ENCODE results near the gene TEPSIN. TPM values are rescaled to one million over a fixed set of nuclear protein-coding genes. Genes with fewer than 3 reads are reported as not detected.

The TEPSIN gene
- total RNA-seq, 4 donors from 2014 or later = 43.0 to 94.5 (median 55.3) TPM

- Histone ChIP-seq H3K36me3 (peaks cover 72% of the 10 kb centered on the region), H3K27me3 (no peaks in the 10 kb centered on the region), H3K4me3 (no peak overlapping the region), H3K4me1 (peaks cover 15% of the 10 kb centered on the region), H3K9me3 (no peaks in the 10 kb centered on the region), H3K27ac (no peak overlapping the region)
- DNase-seq (ENCODE audit: low spot score in 2 of 2) = no peak
- no peak for TF ChIP-seq POLR2AphosphoS5 (IDR thresholded peaks at IDR 0.05)
- no peak for TF ChIP-seq EP300 (IDR thresholded peaks at IDR 0.05)
- no peak for TF ChIP-seq CTCF (IDR thresholded peaks at IDR 0.05)
- no peak for TF ChIP-seq POLR2A (IDR thresholded peaks at IDR 0.05)
- WGBS = 94% methylated on average over 11 of the region's 14 CpGs
Measured at GRCh38 chr17:81274471-81274855, 35.6 kb upstream of the TEPSIN start.

- Histone ChIP-seq H3K27ac (no peak overlapping the region), H3K4me3 (no peak overlapping the region), H3K36me3 (peaks cover 72% of the 10 kb centered on the region), H3K27me3 (no peaks in the 10 kb centered on the region), H3K4me1 (peaks cover 15% of the 10 kb centered on the region), H3K9me3 (no peaks in the 10 kb centered on the region)
- no peak for DNase-seq (ENCODE audit: low spot score in 2 of 2)
- no peak for TF ChIP-seq POLR2A (IDR thresholded peaks at IDR 0.05)
- TF ChIP-seq POLR2AphosphoS5 (IDR thresholded peaks at IDR 0.05) = no peak
- no peak for TF ChIP-seq EP300 (IDR thresholded peaks at IDR 0.05)
- no peak for TF ChIP-seq CTCF (IDR thresholded peaks at IDR 0.05)
- 95% methylated on average over 22 of the region's 31 CpGs for WGBS
Measured at GRCh38 chr17:81273698-81274470, 35.0 kb upstream of the TEPSIN start.

GRCh38 chr17:81272616-81273015 lies 33.8 kb upstream of the TEPSIN start:
- no peak overlapping the region for H3K27ac ChIP-seq
- no peaks in the 10 kb centered on the region for H3K9me3 ChIP-seq
- TF ChIP-seq POLR2AphosphoS5 (IDR thresholded peaks at IDR 0.05) (no peak), CTCF (IDR thresholded peaks at IDR 0.05) (no peak), EP300 (IDR thresholded peaks at IDR 0.05) (no peak)
- peaks cover 14% of the 10 kb centered on the region for H3K4me1 ChIP-seq
- DNase-seq (ENCODE audit: low spot score in 2 of 2) = no peak
- H3K27me3 ChIP-seq = no peaks in the 10 kb centered on the region
- no peak overlapping the region for H3K4me3 ChIP-seq
- H3K36me3 ChIP-seq = peaks cover 69% of the 10 kb centered on the region
- WGBS = 43% methylated on average over 12 of the region's 12 CpGs

- TF ChIP-seq POLR2AphosphoS5 (IDR thresholded peaks at IDR 0.05) (no peak), POLR2A (IDR thresholded peaks at IDR 0.05) (no peak), EP300 (IDR thresholded peaks at IDR 0.05) (no peak), CTCF (IDR thresholded peaks at IDR 0.05) (no peak)
- H3K9me3 ChIP-seq = no peaks in the 10 kb centered on the region
- WGBS = 63% methylated on average over 10 of the region's 12 CpGs
- H3K27ac ChIP-seq = no peak overlapping the region
- H3K36me3 ChIP-seq = peaks cover 58% of the 10 kb centered on the region
- no peaks in the 10 kb centered on the region for H3K27me3 ChIP-seq
- H3K4me3 ChIP-seq = no peak overlapping the region
- peaks cover 5% of the 10 kb centered on the region for H3K4me1 ChIP-seq
- DNase-seq (ENCODE audit: low spot score in 2 of 2) = no peak
Measured at GRCh38 chr17:81271226-81271625, 32.4 kb upstream of the TEPSIN start.

- Histone ChIP-seq H3K27ac (no peak overlapping the region), H3K36me3 (peaks cover 59% of the 10 kb centered on the region), H3K4me3 (no peak overlapping the region), H3K9me3 (no peaks in the 10 kb centered on the region), H3K27me3 (no peaks in the 10 kb centered on the region), H3K4me1 (peaks cover 5% of the 10 kb centered on the region)
- TF ChIP-seq EP300 (IDR thresholded peaks at IDR 0.05) (no peak), POLR2AphosphoS5 (IDR thresholded peaks at IDR 0.05) (no peak), CTCF (IDR thresholded peaks at IDR 0.05) (no peak), POLR2A (IDR thresholded peaks at IDR 0.05) (no peak)
- 90% methylated on average over 16 of the region's 18 CpGs for WGBS
- DNase-seq (ENCODE audit: low spot score in 2 of 2) = no peak
Measured at GRCh38 chr17:81270279-81270678, 31.4 kb upstream of the TEPSIN start.
